ENCODE data around the gene PARVA.

DNA sequence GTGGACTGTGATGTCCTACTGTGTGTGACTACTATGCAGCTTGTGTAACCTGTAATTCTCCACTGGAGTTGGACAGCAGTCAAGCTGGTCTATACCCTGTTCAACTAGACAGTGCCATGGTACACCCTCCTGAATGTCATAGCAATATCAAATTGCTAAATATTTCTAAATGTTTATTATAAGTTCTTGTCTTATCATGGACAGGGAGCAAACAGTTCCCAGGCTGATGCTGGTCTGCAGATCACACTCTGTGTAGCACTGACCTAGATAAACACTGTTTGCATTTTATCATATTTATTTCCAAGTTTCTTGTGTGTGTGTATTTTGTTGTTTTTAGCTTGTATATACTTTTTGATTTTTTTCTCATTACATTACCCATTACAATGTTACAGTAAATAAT is 22.0 kb downstream of the PARVA start:
- TF ChIP-seq CREB1 (IDR thresholded peaks at IDR 0.05; ENCODE audit: low read depth), result no peak
- no peak for TF ChIP-seq EP300 (IDR thresholded peaks at IDR 0.05; ENCODE audit: borderline replicate concordance)
- TF ChIP-seq TAF1 (IDR thresholded peaks at IDR 0.05; ENCODE audit: low read depth), result no peak

All from Ishikawa (cell line).